ENCODE measurements around the gene CDC6.

The CDC6 gene

DNA sequence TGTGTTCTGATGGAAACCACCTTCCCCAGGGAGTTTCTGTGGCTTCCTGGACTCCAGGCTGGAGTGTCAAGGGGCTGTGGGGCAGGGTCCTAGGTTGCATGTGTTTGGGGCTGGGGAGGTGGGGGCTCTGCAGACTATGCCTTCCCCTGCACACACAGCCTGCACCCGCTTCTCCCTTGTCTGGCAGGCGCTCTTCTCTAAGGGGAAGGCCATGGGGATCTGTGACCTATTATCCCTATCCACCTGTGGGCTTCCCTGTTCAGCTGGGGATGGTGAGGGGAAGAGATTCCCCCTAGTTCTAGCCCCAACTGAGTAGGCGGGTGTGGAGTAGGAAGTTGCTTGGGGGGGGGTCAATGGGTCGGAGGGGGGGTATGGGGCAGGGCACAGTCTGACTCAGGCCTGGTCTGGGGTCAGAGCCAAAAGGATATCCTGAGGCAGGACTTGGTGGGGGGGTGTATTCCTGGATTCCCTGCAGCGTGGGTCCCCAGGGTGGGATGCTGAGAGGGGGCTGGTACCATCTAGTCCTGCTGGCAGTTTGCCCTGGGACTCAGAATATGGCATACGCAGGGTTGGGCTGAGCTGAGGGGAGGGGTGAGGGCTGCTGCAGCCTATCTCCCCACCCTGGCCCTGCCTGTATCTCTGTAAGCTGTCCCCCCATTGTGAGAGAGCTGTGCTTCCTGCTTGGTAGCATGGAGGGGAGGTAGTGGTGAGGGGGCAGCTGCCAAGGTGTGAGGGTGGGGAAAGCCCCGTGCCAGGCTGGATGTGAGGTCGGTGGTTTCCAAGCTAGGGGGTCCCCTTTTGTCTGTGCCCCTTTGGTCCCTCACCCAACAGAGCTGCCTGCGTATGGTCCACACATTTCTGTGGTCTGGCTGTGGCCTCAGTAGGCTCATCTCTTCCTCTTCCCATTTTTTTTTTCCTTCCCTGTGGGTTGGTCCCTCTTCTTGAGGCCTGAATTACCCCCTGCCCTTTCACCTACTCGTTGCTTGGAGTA, 36.0 kb downstream of the CDC6 start:
- Histone ChIP-seq H3K36me3 (ENCODE audit: control insufficient read depth in 2 of 2, insufficient read depth in 1 of 2, low read length in 2 of 2) (no peaks in the 10 kb centered on the region), H3K4me1 (ENCODE audit: control insufficient read depth, insufficient read depth, low read length) (peaks cover 32% of the 10 kb centered on the region), H3K27ac (ENCODE audit: extremely low read depth, low read depth, low read length) (no peak overlapping the region), H3K9me3 (ENCODE audit: control insufficient read depth, insufficient read depth, low read depth, low read length) (no peaks in the 10 kb centered on the region), H3K4me3 (ENCODE audit: low read depth, low read length) (no peak overlapping the region)
- TF ChIP-seq, protein P1, sequence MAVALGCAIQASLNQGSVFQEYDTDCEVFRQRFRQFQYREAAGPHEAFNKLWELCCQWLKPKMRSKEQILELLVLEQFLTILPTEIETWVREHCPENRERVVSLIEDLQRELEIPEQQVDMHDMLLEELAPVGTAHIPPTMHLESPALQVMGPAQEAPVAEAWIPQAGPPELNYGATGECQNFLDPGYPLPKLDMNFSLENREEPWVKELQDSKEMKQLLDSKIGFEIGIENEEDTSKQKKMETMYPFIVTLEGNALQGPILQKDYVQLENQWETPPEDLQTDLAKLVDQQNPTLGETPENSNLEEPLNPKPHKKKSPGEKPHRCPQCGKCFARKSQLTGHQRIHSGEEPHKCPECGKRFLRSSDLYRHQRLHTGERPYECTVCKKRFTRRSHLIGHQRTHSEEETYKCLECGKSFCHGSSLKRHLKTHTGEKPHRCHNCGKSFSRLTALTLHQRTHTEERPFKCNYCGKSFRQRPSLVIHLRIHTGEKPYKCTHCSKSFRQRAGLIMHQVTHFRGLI (tag by site-specific recombination; IDR thresholded peaks at IDR 0.05): peak; percentile 90
- TF ChIP-seq RBAK (tag by site-specific recombination; IDR thresholded peaks at IDR 0.05): no peak
- CTCF ChIA-PET: interaction anchor here (0.9 to 1.0 kb wide), 2 partner anchors 18 to 236 kb away, joined by 3 read pairs; no protein-coding TSS in a partner anchor
- POLR2A ChIA-PET: interaction anchor here (0.9 to 1.6 kb wide), 4 partner anchors 10 to 94 kb away, joined by 3 read pairs; partner anchors contain the start of gene TOP2A

DNA sequence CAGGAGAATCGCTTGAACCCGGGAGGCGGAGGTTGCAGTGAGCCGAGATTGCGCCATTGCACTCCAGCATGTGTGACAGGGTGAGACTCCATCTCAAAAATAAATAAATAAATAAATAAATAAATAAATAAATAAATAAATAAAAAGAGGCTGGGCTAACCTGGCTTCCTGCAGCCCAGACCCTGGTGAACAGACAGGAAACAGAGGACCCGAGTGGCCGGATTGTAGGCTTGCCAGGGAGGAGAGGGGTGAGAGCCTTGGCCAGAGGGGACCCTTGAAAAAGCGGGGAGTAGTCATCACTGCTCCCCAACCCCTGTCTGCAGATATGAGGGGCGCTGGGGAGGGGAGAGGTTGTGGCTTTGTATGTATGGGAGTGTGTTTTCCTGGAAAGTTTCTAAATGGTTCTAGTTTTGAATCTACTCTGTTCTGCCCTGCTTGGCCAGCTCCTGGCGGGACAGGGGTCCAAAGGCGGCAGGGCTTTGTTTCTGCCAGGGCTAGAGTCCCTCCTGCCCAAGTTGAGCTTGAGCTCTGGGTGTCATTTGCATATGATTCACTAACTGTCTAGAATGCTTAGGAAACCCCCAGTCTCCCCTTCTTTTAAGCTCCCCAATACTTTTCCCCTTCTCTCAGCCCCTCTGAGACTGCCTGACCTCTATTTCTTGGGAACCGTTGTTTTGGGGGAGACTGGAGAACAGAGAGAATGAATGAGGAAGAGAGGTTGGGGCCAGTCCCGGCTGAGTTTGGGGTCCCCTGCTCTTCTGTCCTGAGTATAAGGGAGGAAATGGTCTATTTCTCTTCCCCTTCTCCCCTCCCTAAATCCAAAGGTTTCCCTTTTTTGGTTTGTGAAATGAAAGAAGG, 37.7 kb downstream of the CDC6 start:
- Histone ChIP-seq H3K36me3 (ENCODE audit: control insufficient read depth in 2 of 2, insufficient read depth in 1 of 2, low read length in 2 of 2) (peaks cover 0 to under 1% of the 10 kb centered on the region in 2 experiments; a peak in 1 of 3 replicates), H3K9me3 (ENCODE audit: control insufficient read depth, insufficient read depth, low read depth, low read length) (no peaks in the 10 kb centered on the region), H3K4me1 (ENCODE audit: control insufficient read depth, insufficient read depth, low read length) (peaks cover 32% of the 10 kb centered on the region), H3K27ac (ENCODE audit: extremely low read depth, low read depth, low read length) (no peak overlapping the region), H3K4me3 (ENCODE audit: low read depth, low read length) (no peak overlapping the region)
- ChIA-PET CTCF (interaction anchor here (0.6 to 2.0 kb wide), 4 partner anchors 9 to 566 kb away, joined by 3 to 7 read pairs (median 4); no protein-coding TSS in a partner anchor), POLR2A (interaction anchor here (1.1 kb wide), 1 partner anchor 13 kb away, joined by 5 read pairs; no protein-coding TSS in a partner anchor)
- TF ChIP-seq ZNF416 (tag by site-specific recombination; IDR thresholded peaks at IDR 0.05) (no peak), TCF7L2 (IDR thresholded peaks at IDR 0.05; ENCODE audit: borderline replicate concordance, low read depth, low read length) (no peak), OSR2 (tag by site-specific recombination; IDR thresholded peaks at IDR 0.05) (no peak), ZSCAN23 (tag by site-specific recombination; IDR thresholded peaks at IDR 0.05) (no peak), ZNF530 (tag by site-specific recombination; IDR thresholded peaks at IDR 0.05; ENCODE audit: low read depth) (0 out of 2 replicates have a peak, but pooled peaks have one; percentile 44), ZNF629 (tag by site-specific recombination; IDR thresholded peaks at IDR 0.05) (peak; percentile 75), OVOL3 (tag by site-specific recombination; IDR thresholded peaks at IDR 0.05) (peak; percentile 74; the same call in 1 of the 2 replicates), ZNF48 (tag by site-specific recombination; IDR thresholded peaks at IDR 0.05) (no peak), ZNF600 (tag by site-specific recombination; IDR thresholded peaks at IDR 0.05) (no peak), ZNF423 (tag by site-specific recombination; IDR thresholded peaks at IDR 0.05) (no peak), SETDB1 (IDR thresholded peaks at IDR 0.05; ENCODE audit: insufficient read length, low read length) (no peak), ZNF394 (tag by site-specific recombination; IDR thresholded peaks at IDR 0.05; ENCODE audit: borderline replicate concordance) (peak; percentile 99), ZNF621 (tag by site-specific recombination; IDR thresholded peaks at IDR 0.05) (no peak), ZNF335 (tag by site-specific recombination; conservative IDR thresholded peaks at IDR 0.05) (no peak), ZNF37A (tag by site-specific recombination; IDR thresholded peaks at IDR 0.05) (no peak), ZNF626 (tag by site-specific recombination; IDR thresholded peaks at IDR 0.05) (no peak), GFI1B (tag by site-specific recombination; IDR thresholded peaks at IDR 0.05) (peak; percentile 86; the same call in 1 of the 2 replicates)
- TF ChIP-seq, protein P2, sequence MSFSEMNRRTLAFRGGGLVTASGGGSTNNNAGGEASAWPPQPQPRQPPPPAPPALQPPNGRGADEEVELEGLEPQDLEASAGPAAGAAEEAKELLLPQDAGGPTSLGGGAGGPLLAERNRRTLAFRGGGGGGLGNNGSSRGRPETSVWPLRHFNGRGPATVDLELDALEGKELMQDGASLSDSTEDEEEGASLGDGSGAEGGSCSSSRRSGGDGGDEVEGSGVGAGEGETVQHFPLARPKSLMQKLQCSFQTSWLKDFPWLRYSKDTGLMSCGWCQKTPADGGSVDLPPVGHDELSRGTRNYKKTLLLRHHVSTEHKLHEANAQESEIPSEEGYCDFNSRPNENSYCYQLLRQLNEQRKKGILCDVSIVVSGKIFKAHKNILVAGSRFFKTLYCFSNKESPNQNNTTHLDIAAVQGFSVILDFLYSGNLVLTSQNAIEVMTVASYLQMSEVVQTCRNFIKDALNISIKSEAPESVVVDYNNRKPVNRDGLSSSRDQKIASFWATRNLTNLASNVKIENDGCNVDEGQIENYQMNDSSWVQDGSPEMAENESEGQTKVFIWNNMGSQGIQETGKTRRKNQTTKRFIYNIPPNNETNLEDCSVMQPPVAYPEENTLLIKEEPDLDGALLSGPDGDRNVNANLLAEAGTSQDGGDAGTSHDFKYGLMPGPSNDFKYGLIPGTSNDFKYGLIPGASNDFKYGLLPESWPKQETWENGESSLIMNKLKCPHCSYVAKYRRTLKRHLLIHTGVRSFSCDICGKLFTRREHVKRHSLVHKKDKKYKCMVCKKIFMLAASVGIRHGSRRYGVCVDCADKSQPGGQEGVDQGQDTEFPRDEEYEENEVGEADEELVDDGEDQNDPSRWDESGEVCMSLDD (tag by site-specific recombination; IDR thresholded peaks at IDR 0.05): no peak
- TF ChIP-seq, protein P3, sequence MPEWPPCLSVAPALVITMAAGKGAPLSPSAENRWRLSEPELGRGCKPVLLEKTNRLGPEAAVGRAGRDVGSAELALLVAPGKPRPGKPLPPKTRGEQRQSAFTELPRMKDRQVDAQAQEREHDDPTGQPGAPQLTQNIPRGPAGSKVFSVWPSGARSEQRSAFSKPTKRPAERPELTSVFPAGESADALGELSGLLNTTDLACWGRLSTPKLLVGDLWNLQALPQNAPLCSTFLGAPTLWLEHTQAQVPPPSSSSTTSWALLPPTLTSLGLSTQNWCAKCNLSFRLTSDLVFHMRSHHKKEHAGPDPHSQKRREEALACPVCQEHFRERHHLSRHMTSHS (tag by site-specific recombination; IDR thresholded peaks at IDR 0.05): no peak
- TF ChIP-seq, protein P4, sequence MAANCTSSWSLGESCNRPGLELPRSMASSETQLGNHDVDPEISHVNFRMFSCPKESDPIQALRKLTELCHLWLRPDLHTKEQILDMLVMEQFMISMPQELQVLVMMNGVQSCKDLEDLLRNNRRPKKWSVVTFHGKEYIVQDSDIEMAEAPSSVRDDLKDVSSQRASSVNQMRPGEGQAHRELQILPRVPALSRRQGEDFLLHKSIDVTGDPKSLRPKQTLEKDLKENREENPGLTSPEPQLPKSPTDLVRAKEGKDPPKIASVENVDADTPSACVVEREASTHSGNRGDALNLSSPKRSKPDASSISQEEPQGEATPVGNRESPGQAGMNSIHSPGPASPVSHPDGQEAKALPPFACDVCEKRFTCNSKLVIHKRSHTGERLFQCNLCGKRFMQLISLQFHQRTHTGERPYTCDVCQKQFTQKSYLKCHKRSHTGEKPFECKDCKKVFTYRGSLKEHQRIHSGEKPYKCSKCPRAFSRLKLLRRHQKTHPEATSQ (tag by site-specific recombination; IDR thresholded peaks at IDR 0.05): no peak
- TF ChIP-seq, protein P5, sequence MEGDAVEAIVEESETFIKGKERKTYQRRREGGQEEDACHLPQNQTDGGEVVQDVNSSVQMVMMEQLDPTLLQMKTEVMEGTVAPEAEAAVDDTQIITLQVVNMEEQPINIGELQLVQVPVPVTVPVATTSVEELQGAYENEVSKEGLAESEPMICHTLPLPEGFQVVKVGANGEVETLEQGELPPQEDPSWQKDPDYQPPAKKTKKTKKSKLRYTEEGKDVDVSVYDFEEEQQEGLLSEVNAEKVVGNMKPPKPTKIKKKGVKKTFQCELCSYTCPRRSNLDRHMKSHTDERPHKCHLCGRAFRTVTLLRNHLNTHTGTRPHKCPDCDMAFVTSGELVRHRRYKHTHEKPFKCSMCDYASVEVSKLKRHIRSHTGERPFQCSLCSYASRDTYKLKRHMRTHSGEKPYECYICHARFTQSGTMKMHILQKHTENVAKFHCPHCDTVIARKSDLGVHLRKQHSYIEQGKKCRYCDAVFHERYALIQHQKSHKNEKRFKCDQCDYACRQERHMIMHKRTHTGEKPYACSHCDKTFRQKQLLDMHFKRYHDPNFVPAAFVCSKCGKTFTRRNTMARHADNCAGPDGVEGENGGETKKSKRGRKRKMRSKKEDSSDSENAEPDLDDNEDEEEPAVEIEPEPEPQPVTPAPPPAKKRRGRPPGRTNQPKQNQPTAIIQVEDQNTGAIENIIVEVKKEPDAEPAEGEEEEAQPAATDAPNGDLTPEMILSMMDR (tag by site-specific recombination; IDR thresholded peaks at IDR 0.05): no peak

All from HEK293 (cell line).